Mesenchymal stem cell (in vitro differentiated cells and primary cell): ENCODE results near the gene YEATS2.

ENCODE experiments used
- DNase-seq: peaks from one replicate; pipeline ENCODE4 v3.0.0-alpha.2; 2013
- H2AFZ ChIP-seq: one replicate; pipeline ENCODE4 v1.6.1; 2013; ENCODE audit warnings: low read depth, mild to moderate bottlenecking, control low read depth, inconsistent platforms, low read length, moderate library complexity
- H2AK5ac ChIP-seq: 2 replicates; pipeline ENCODE4 v1.6.1; 2013; ENCODE audit warnings: low read length, moderate library complexity, mild to moderate bottlenecking, inconsistent platforms; ENCODE audit not compliant: severe bottlenecking
- H2BK120ac ChIP-seq: one replicate; pipeline ENCODE4 v1.6.1; 2013; ENCODE audit warnings: low read depth, mild to moderate bottlenecking, inconsistent platforms, low read length, moderate library complexity
- H2BK12ac ChIP-seq, 2 experiments: one replicate each; pipeline ENCODE4 v1.6.1; 2013; ENCODE audit warnings: inconsistent platforms in 2 of 2, low read length in 2 of 2, mild to moderate bottlenecking in 2 of 2, moderate library complexity in 2 of 2, control low read depth in 1 of 2
- H2BK15ac ChIP-seq: one replicate; pipeline ENCODE4 v1.6.1; 2013; ENCODE audit warnings: mild to moderate bottlenecking, low read depth, inconsistent platforms; ENCODE audit not compliant: poor library complexity, severe bottlenecking
- H2BK5ac ChIP-seq: 2 replicates; pipeline ENCODE4 v1.6.1; 2013; ENCODE audit warnings: low read depth, mild to moderate bottlenecking, low read length, control low read depth, inconsistent platforms; ENCODE audit not compliant: poor library complexity, severe bottlenecking
- H3K14ac ChIP-seq, 2 experiments: one replicate each; pipeline ENCODE4 v1.6.1; 2013; ENCODE audit warnings: inconsistent platforms in 2 of 2, low read length in 2 of 2, control low read depth in 1 of 2, mild to moderate bottlenecking in 1 of 2, moderate library complexity in 1 of 2
- H3K18ac ChIP-seq, 2 experiments: one replicate each; pipeline ENCODE4 v1.6.1; 2013; ENCODE audit warnings: inconsistent platforms in 2 of 2, low read length in 2 of 2, control low read depth in 1 of 2, low read depth in 1 of 2, mild to moderate bottlenecking in 1 of 2
- H3K23ac ChIP-seq, 2 experiments: one replicate each; pipeline ENCODE4 v1.6.1; 2013; ENCODE audit warnings: inconsistent platforms in 2 of 2, low read length in 2 of 2, mild to moderate bottlenecking in 2 of 2, moderate library complexity in 2 of 2, control low read depth in 1 of 2
- H3K27ac ChIP-seq: 2 replicates; pipeline ENCODE4 v1.5.1; 2013; ENCODE audit warnings: mild to moderate bottlenecking, moderate library complexity, low read length, control low read depth, inconsistent platforms; ENCODE audit not compliant: poor library complexity, severe bottlenecking
- H3K27me3 ChIP-seq, 2 experiments: 2 replicates each; pipeline versions ENCODE4 v1.6.1 to v1.7.0; 2013; ENCODE audit warnings: low read length in 2 of 2, mild to moderate bottlenecking in 2 of 2, moderate library complexity in 2 of 2, control low read depth in 1 of 2, inconsistent platforms in 1 of 2; ENCODE audit not compliant: control insufficient read depth in 1 of 2, insufficient read depth in 1 of 2
- H3K36me3 ChIP-seq, 2 experiments: 2 replicates each; pipeline versions ENCODE4 v1.6.1 to v1.7.0; 2013; ENCODE audit warnings: low read length in 2 of 2, control low read depth in 1 of 2, inconsistent platforms in 1 of 2, low read depth in 1 of 2, mild to moderate bottlenecking in 1 of 2; ENCODE audit not compliant: insufficient read depth in 2 of 2, control insufficient read depth in 1 of 2
- H3K4ac ChIP-seq, 2 experiments: one replicate each; pipeline ENCODE4 v1.6.1; 2013; ENCODE audit warnings: inconsistent platforms in 2 of 2, low read length in 2 of 2, mild to moderate bottlenecking in 2 of 2, moderate library complexity in 2 of 2, control low read depth in 1 of 2, low read depth in 1 of 2
- H3K4me1 ChIP-seq: 2 replicates; pipeline ENCODE4 v1.6.1; 2013; ENCODE audit warnings: low read depth, low read length, control low read depth; ENCODE audit not compliant: control insufficient read depth, insufficient read depth
- H3K4me2 ChIP-seq: 2 replicates; pipeline ENCODE4 v1.6.1; 2013; ENCODE audit warnings: low read length, mild to moderate bottlenecking, inconsistent platforms; ENCODE audit not compliant: poor library complexity, severe bottlenecking
- H3K4me3 ChIP-seq, 2 experiments: 2 replicates each; pipeline versions ENCODE4 v1.5.1 to v1.7.0; 2013; ENCODE audit warnings: low read length in 2 of 2, mild to moderate bottlenecking in 2 of 2, control low read depth in 1 of 2, low read depth in 1 of 2; ENCODE audit not compliant: insufficient read depth in 1 of 2
- H3K79me1 ChIP-seq: replicated peaks from 2 replicates; pipeline ENCODE4 v1.6.1; 2013; ENCODE audit warnings: mild to moderate bottlenecking, control low read depth, low read length, inconsistent platforms; ENCODE audit not compliant: poor library complexity, severe bottlenecking
- H3K9ac ChIP-seq: 2 replicates; pipeline ENCODE4 v1.7.0; 2013; ENCODE audit warnings: mild to moderate bottlenecking, low read length, moderate library complexity
- H3K9me3 ChIP-seq: 2 replicates; pipeline ENCODE4 v1.7.0; 2013; ENCODE audit warnings: mild to moderate bottlenecking, low read length; ENCODE audit not compliant: control insufficient read depth
- H4K8ac ChIP-seq: one replicate; pipeline ENCODE4 v1.6.1; 2013; ENCODE audit warnings: inconsistent platforms, mild to moderate bottlenecking, low read length, moderate library complexity
- H4K91ac ChIP-seq: one replicate; pipeline ENCODE4 v1.6.1; 2013; ENCODE audit warnings: mild to moderate bottlenecking, low read length, inconsistent platforms
- WGBS: methylation state at CpG from one replicate; pipeline ENCODE4 v1.1.7; 2013; ENCODE audit warnings: mixed read lengths; 5-methylcytosine and 5-hydroxymethylcytosine counted together

Gene YEATS2

GRCh38 chr3:183728204-183728603 lies 30.6 kb downstream of the YEATS2 start:
- no peak overlapping the region for H2AFZ ChIP-seq
- H3K23ac ChIP-seq: no peak overlapping the region
- 100% methylated on average over 1 of the region's 1 CpG for WGBS
- H3K4ac ChIP-seq: no peak overlapping the region
- H3K79me1 ChIP-seq: peaks cover 27% of the 10 kb centered on the region
- H4K8ac ChIP-seq: no peak overlapping the region
- no peak overlapping the region for H2BK120ac ChIP-seq
- no peaks in the 10 kb centered on the region for H3K4me1 ChIP-seq
- H3K14ac ChIP-seq: no peak overlapping the region
- H3K18ac ChIP-seq: no peak overlapping the region
- H3K27me3 ChIP-seq: no peaks in the 10 kb centered on the region
- peaks cover 32 to 82% of the 10 kb centered on the region in 2 experiments for H3K36me3 ChIP-seq
- H3K9me3 ChIP-seq: no peaks in the 10 kb centered on the region
- no peak overlapping the region for H2BK15ac ChIP-seq
- no peak overlapping the region for H3K4me3 ChIP-seq
- no peak for DNase-seq
- no peak overlapping the region for H3K27ac ChIP-seq
- no peak overlapping the region for H2BK12ac ChIP-seq
- H4K91ac ChIP-seq: no peak overlapping the region
- H3K4me2 ChIP-seq: no peak overlapping the region
- H2BK5ac ChIP-seq: no peak overlapping the region
- no peak overlapping the region for H2AK5ac ChIP-seq
- H3K9ac ChIP-seq: no peak overlapping the region

GRCh38 chr3:183730361-183730760 lies 32.8 kb downstream of the YEATS2 start:
- H3K4me2 ChIP-seq: no peak overlapping the region
- no peak overlapping the region for H2BK12ac ChIP-seq

GRCh38 chr3:183731611-183732010 lies 34.0 kb downstream of the YEATS2 start:
- H3K4me2 ChIP-seq: no peak overlapping the region
- no peak overlapping the region for H2BK5ac ChIP-seq
- H4K91ac ChIP-seq: no peak overlapping the region
- no peak for DNase-seq
- no peaks in the 10 kb centered on the region for H3K4me1 ChIP-seq
- no peak overlapping the region for H3K4ac ChIP-seq
- H3K9ac ChIP-seq: no peak overlapping the region
- H3K27me3 ChIP-seq: no peaks in the 10 kb centered on the region
- no peak overlapping the region for H2BK12ac ChIP-seq
- no peak overlapping the region for H3K23ac ChIP-seq
- H2BK120ac ChIP-seq: no peak overlapping the region
- no peak overlapping the region for H2AFZ ChIP-seq
- no peak overlapping the region for H3K4me3 ChIP-seq
- no peak overlapping the region for H3K14ac ChIP-seq
- H3K18ac ChIP-seq: no peak overlapping the region
- no peak overlapping the region for H2BK15ac ChIP-seq
- H2AK5ac ChIP-seq: no peak overlapping the region
- peaks cover 28% of the 10 kb centered on the region for H3K79me1 ChIP-seq
- H3K36me3 ChIP-seq: peaks cover 33 to 70% of the 10 kb centered on the region in 2 experiments
- no peaks in the 10 kb centered on the region for H3K9me3 ChIP-seq
- no peak overlapping the region for H4K8ac ChIP-seq
- 98% methylated on average over 3 of the region's 5 CpGs for WGBS
- no peak overlapping the region for H3K27ac ChIP-seq

More at GRCh38 chr3:183730361-183730760, 32.8 kb downstream of the YEATS2 start:
- Histone ChIP-seq H3K18ac (no peak overlapping the region), H3K27ac (no peak overlapping the region), H3K36me3 (peaks cover 33 to 76% of the 10 kb centered on the region in 2 experiments), H4K8ac (no peak overlapping the region), H3K4me1 (no peaks in the 10 kb centered on the region), H3K9me3 (no peaks in the 10 kb centered on the region), H3K14ac (no peak overlapping the region), H2BK15ac (no peak overlapping the region), H2BK120ac (no peak overlapping the region), H3K23ac (no peak overlapping the region), H4K91ac (no peak overlapping the region), H2BK5ac (no peak overlapping the region), H3K79me1 (peaks cover 29% of the 10 kb centered on the region), H3K9ac (no peak overlapping the region), H2AK5ac (no peak overlapping the region), H3K27me3 (no peaks in the 10 kb centered on the region), H3K4me3 (no peak overlapping the region), H3K4ac (no peak overlapping the region), H2AFZ (no peak overlapping the region)
- 62% methylated on average over 2 of the region's 2 CpGs for WGBS
- DNase-seq: no peak

- no peak overlapping the region for H2AFZ ChIP-seq
- H3K79me1 ChIP-seq: peaks cover 20% of the 10 kb centered on the region
- H3K4me2 ChIP-seq: no peak overlapping the region
- H3K4me3 ChIP-seq: no peak overlapping the region
- 95% methylated on average over 5 of the region's 7 CpGs for WGBS
- peaks cover 24 to 67% of the 10 kb centered on the region in 2 experiments for H3K36me3 ChIP-seq
- no peak overlapping the region for H3K27ac ChIP-seq
- H3K18ac ChIP-seq: no peak overlapping the region
- no peak overlapping the region for H3K4ac ChIP-seq
- H3K27me3 ChIP-seq: no peaks in the 10 kb centered on the region
- no peak overlapping the region for H3K9ac ChIP-seq
- no peak overlapping the region for H2BK5ac ChIP-seq
- H2BK12ac ChIP-seq: no peak overlapping the region
- no peak overlapping the region for H4K8ac ChIP-seq
- H3K4me1 ChIP-seq: no peaks in the 10 kb centered on the region
- H2AK5ac ChIP-seq: no peak overlapping the region
- H4K91ac ChIP-seq: no peak overlapping the region
- no peak overlapping the region for H3K14ac ChIP-seq
- no peak overlapping the region for H2BK15ac ChIP-seq
- no peak overlapping the region for H3K23ac ChIP-seq
- H3K9me3 ChIP-seq: no peaks in the 10 kb centered on the region
- no peak for DNase-seq
- no peak overlapping the region for H2BK120ac ChIP-seq
Observed at GRCh38 chr3:183733553-183733952, 36.0 kb downstream of the YEATS2 start.
